Measurements from ENCODE around the gene ANKH.
"Not testable (repeated sequence)": the region's sequence is repeated elsewhere in the genome, so short reads cannot be mapped to it uniquely, and the experiment has no call there.

The ANKH gene

GRCh38 chr5:14812166-14812565 is 59.4 kb downstream of the ANKH start:
- Histone ChIP-seq H3K79me2 (ENCODE audit: control insufficient read depth, insufficient read depth, low read length, unreplicated experiment) (peaks cover 19% of the 10 kb centered on the region), H3K27me3 (ENCODE audit: insufficient read depth, low read length) (no peaks in the 10 kb centered on the region), H3K4me3 (ENCODE audit: low read depth, low read length) (no peak overlapping the region), H3K27ac (ENCODE audit: low read depth, low read length) (no peak overlapping the region), H3K4me1 (ENCODE audit: control insufficient read depth, insufficient read depth, low read length, unreplicated experiment) (peaks cover 49% of the 10 kb centered on the region), H2AFZ (ENCODE audit: low read length, unreplicated experiment) (no peak overlapping the region), H3K36me3 (ENCODE audit: insufficient read depth, low read length) (no peaks in the 10 kb centered on the region)

GRCh38 chr5:14810928-14811572 is 60.5 kb downstream of the ANKH start:
- no peaks in the 10 kb centered on the region for H3K36me3 ChIP-seq (ENCODE audit: insufficient read depth, low read length)
- H3K27ac ChIP-seq (ENCODE audit: low read depth, low read length) = peak overlapping the region; percentile 98
- peaks cover 47% of the 10 kb centered on the region for H3K4me1 ChIP-seq (ENCODE audit: control insufficient read depth, insufficient read depth, low read length, unreplicated experiment)
- H3K4me3 ChIP-seq (ENCODE audit: low read depth, low read length) = peak overlapping the region; percentile 57; the same call in 1 of the 2 replicates
- no peak overlapping the region for H2AFZ ChIP-seq (ENCODE audit: low read length, unreplicated experiment)
- no peaks in the 10 kb centered on the region for H3K27me3 ChIP-seq (ENCODE audit: insufficient read depth, low read length)
- H3K79me2 ChIP-seq (ENCODE audit: control insufficient read depth, insufficient read depth, low read length, unreplicated experiment) = peaks cover 18% of the 10 kb centered on the region

- no peak overlapping the region for H2AFZ ChIP-seq (ENCODE audit: low read length, unreplicated experiment)
- H3K79me2 ChIP-seq (ENCODE audit: control insufficient read depth, insufficient read depth, low read length, unreplicated experiment) = peaks cover 25% of the 10 kb centered on the region
- H3K4me1 ChIP-seq (ENCODE audit: control insufficient read depth, insufficient read depth, low read length, unreplicated experiment) = peaks cover 48% of the 10 kb centered on the region
- H3K36me3 ChIP-seq (ENCODE audit: insufficient read depth, low read length) = peaks cover 5% of the 10 kb centered on the region; the same call in 1 of the 2 replicates
- H3K4me3 ChIP-seq (ENCODE audit: low read depth, low read length) = peak overlapping the region; percentile 57
- no peaks in the 10 kb centered on the region for H3K27me3 ChIP-seq (ENCODE audit: insufficient read depth, low read length)
- peak overlapping the region; percentile 98 for H3K27ac ChIP-seq (ENCODE audit: low read depth, low read length)
Measured at GRCh38 chr5:14810282-14810681, 61.3 kb downstream of the ANKH start.

- no peak overlapping the region for H2AFZ ChIP-seq (ENCODE audit: low read length, unreplicated experiment)
- peak overlapping the region; percentile 57 for H3K4me3 ChIP-seq (ENCODE audit: low read depth, low read length)
- no peaks in the 10 kb centered on the region for H3K27me3 ChIP-seq (ENCODE audit: insufficient read depth, low read length)
- H3K79me2 ChIP-seq (ENCODE audit: control insufficient read depth, insufficient read depth, low read length, unreplicated experiment) = peaks cover 19% of the 10 kb centered on the region
- H3K36me3 ChIP-seq (ENCODE audit: insufficient read depth, low read length) = peaks cover 5% of the 10 kb centered on the region; the same call in 1 of the 2 replicates
- H3K27ac ChIP-seq (ENCODE audit: low read depth, low read length) = peak overlapping the region; percentile 98
- peaks cover 48% of the 10 kb centered on the region for H3K4me1 ChIP-seq (ENCODE audit: control insufficient read depth, insufficient read depth, low read length, unreplicated experiment)
Measured at GRCh38 chr5:14809369-14810155, 62.0 kb downstream of the ANKH start.

GRCh38 chr5:14807471-14807870 is 64.1 kb downstream of the ANKH start:
- Histone ChIP-seq H2AFZ (ENCODE audit: low read length, unreplicated experiment) (no peak overlapping the region), H3K27me3 (ENCODE audit: insufficient read depth, low read length) (no peaks in the 10 kb centered on the region), H3K79me2 (ENCODE audit: control insufficient read depth, insufficient read depth, low read length, unreplicated experiment) (peaks cover 19% of the 10 kb centered on the region), H3K36me3 (ENCODE audit: insufficient read depth, low read length) (peaks cover 5% of the 10 kb centered on the region; the same call in 1 of the 2 replicates), H3K27ac (ENCODE audit: low read depth, low read length) (peak overlapping the region; percentile 96), H3K4me1 (ENCODE audit: control insufficient read depth, insufficient read depth, low read length, unreplicated experiment) (peaks cover 48% of the 10 kb centered on the region), H3K4me3 (ENCODE audit: low read depth, low read length) (no peak overlapping the region)

GRCh38 chr5:14806456-14806855 is 65.1 kb downstream of the ANKH start:
- Histone ChIP-seq H3K79me2 (ENCODE audit: control insufficient read depth, insufficient read depth, low read length, unreplicated experiment) (peaks cover 18% of the 10 kb centered on the region), H3K4me3 (ENCODE audit: low read depth, low read length) (no peak overlapping the region), H3K27me3 (ENCODE audit: insufficient read depth, low read length) (no peaks in the 10 kb centered on the region), H2AFZ (ENCODE audit: low read length, unreplicated experiment) (no peak overlapping the region), H3K27ac (ENCODE audit: low read depth, low read length) (peak overlapping the region; percentile 96), H3K36me3 (ENCODE audit: insufficient read depth, low read length) (peaks cover 5% of the 10 kb centered on the region; the same call in 1 of the 2 replicates), H3K4me1 (ENCODE audit: control insufficient read depth, insufficient read depth, low read length, unreplicated experiment) (peaks cover 45% of the 10 kb centered on the region)

GRCh38 chr5:14802541-14802940 is 69.0 kb downstream of the ANKH start:
- peaks cover 19% of the 10 kb centered on the region for H3K4me1 ChIP-seq (ENCODE audit: control insufficient read depth, insufficient read depth, low read length, unreplicated experiment)
- no peak overlapping the region for H3K4me3 ChIP-seq (ENCODE audit: low read depth, low read length)
- H3K36me3 ChIP-seq (ENCODE audit: insufficient read depth, low read length) = peaks cover 5% of the 10 kb centered on the region; the same call in 1 of the 2 replicates
- H3K79me2 ChIP-seq (ENCODE audit: control insufficient read depth, insufficient read depth, low read length, unreplicated experiment) = peaks cover 11% of the 10 kb centered on the region
- no peaks in the 10 kb centered on the region for H3K27me3 ChIP-seq (ENCODE audit: insufficient read depth, low read length)
- no peak overlapping the region for H3K27ac ChIP-seq (ENCODE audit: low read depth, low read length)
- no peak overlapping the region for H2AFZ ChIP-seq (ENCODE audit: low read length, unreplicated experiment)

GRCh38 chr5:14801792-14802191 is 69.8 kb downstream of the ANKH start:
- peaks cover 9% of the 10 kb centered on the region for H3K79me2 ChIP-seq (ENCODE audit: control insufficient read depth, insufficient read depth, low read length, unreplicated experiment)
- no peak overlapping the region for H3K4me3 ChIP-seq (ENCODE audit: low read depth, low read length)
- H3K36me3 ChIP-seq (ENCODE audit: insufficient read depth, low read length) = peaks cover 5% of the 10 kb centered on the region; the same call in 1 of the 2 replicates
- no peak overlapping the region for H2AFZ ChIP-seq (ENCODE audit: low read length, unreplicated experiment)
- peaks cover 12% of the 10 kb centered on the region for H3K4me1 ChIP-seq (ENCODE audit: control insufficient read depth, insufficient read depth, low read length, unreplicated experiment)
- no peak overlapping the region for H3K27ac ChIP-seq (ENCODE audit: low read depth, low read length)
- H3K27me3 ChIP-seq (ENCODE audit: insufficient read depth, low read length) = no peaks in the 10 kb centered on the region

GRCh38 chr5:14797385-14797784 is 74.2 kb downstream of the ANKH start:
- not testable (repeated sequence) for H3K79me2 ChIP-seq (ENCODE audit: control insufficient read depth, insufficient read depth, low read length, unreplicated experiment); H3K4me3 ChIP-seq (ENCODE audit: low read depth, low read length); H3K4me1 ChIP-seq (ENCODE audit: control insufficient read depth, insufficient read depth, low read length, unreplicated experiment); H3K27ac ChIP-seq (ENCODE audit: low read depth, low read length); H3K36me3 ChIP-seq (ENCODE audit: insufficient read depth, low read length); H3K27me3 ChIP-seq (ENCODE audit: insufficient read depth, low read length); H2AFZ ChIP-seq (ENCODE audit: low read length, unreplicated experiment)

GRCh38 chr5:14794583-14795230 is 76.9 kb downstream of the ANKH start:
- Histone ChIP-seq H3K36me3 (ENCODE audit: insufficient read depth, low read length) (no peaks in the 10 kb centered on the region), H2AFZ (ENCODE audit: low read length, unreplicated experiment) (no peak overlapping the region), H3K79me2 (ENCODE audit: control insufficient read depth, insufficient read depth, low read length, unreplicated experiment) (no peaks in the 10 kb centered on the region), H3K4me3 (ENCODE audit: low read depth, low read length) (no peak overlapping the region), H3K27ac (ENCODE audit: low read depth, low read length) (no peak overlapping the region), H3K27me3 (ENCODE audit: insufficient read depth, low read length) (no peaks in the 10 kb centered on the region), H3K4me1 (ENCODE audit: control insufficient read depth, insufficient read depth, low read length, unreplicated experiment) (peaks cover 7% of the 10 kb centered on the region)

Data from ACC112 (cell line).